HEK293 (cell line): ENCODE measurements around the gene LCE2A.

Experiments used
- CTCF ChIA-PET: fragments of 350-600 bp; formaldehyde crosslinking; extraction: SDS; loops from one replicate; lab custom pipeline; 2021; ENCODE audit warnings: antibody characterized with exemption; lab: Yijun Ruan, JAX
- POLR2A ChIA-PET: fragments of 300-600 bp; formaldehyde crosslinking; extraction: SDS; loops from one replicate; lab custom pipeline; 2020; ENCODE audit warnings: antibody characterized with exemption, inconsistent platforms; lab: Yijun Ruan, JAX
- H3K27ac ChIP-seq: fragments of 200-500 bp; sonication (Bioruptor generic); 2 replicates; pipeline ENCODE4 v1.5.1; 2014; ENCODE audit warnings: low read depth, low read length, control low read depth, inconsistent platforms; ENCODE audit errors: extremely low read depth
- H3K36me3 ChIP-seq, 2 experiments: fragments of 200-500 bp in 1 of 2; sonication (Bioruptor generic) in 1 of 2; 1 replicate in 1 of 2; 2 replicates in 1 of 2; pipeline ENCODE4 v1.5.1; 2014 to 2017; ENCODE audit warnings: inconsistent platforms in 2 of 2, low read length in 2 of 2; ENCODE audit not compliant: control insufficient read depth in 2 of 2, insufficient read depth in 1 of 2
- H3K4me1 ChIP-seq: fragments of 200-500 bp; sonication (Bioruptor generic); 2 replicates; pipeline ENCODE4 v1.5.1; 2014; ENCODE audit warnings: mild to moderate bottlenecking, low read length, inconsistent platforms; ENCODE audit not compliant: control insufficient read depth, insufficient read depth
- H3K4me3 ChIP-seq: 2 replicates; pipeline ENCODE4 v1.5.1; 2011; ENCODE audit warnings: low read depth, mild to moderate bottlenecking, control low read depth, low read length, moderate library complexity
- H3K9me3 ChIP-seq: fragments of 200-500 bp; sonication (Bioruptor generic); 2 replicates; pipeline ENCODE4 v1.5.1; 2014; ENCODE audit warnings: low read depth, low read length, inconsistent platforms; ENCODE audit not compliant: control insufficient read depth, insufficient read depth
- BCL6B ChIP-seq: fragments of 450-650 bp; formaldehyde crosslinking; IDR thresholded peaks from 2 replicates; pipeline ENCODE4 v1.5.1; 2017; ENCODE audit warnings: missing biosample characterization, missing genetic modification characterization
- KLF1 ChIP-seq: fragments of 450-650 bp; formaldehyde crosslinking; IDR thresholded peaks from 2 replicates; pipeline ENCODE4 v1.5.1; 2016; ENCODE audit warnings: missing biosample characterization, missing genetic modification characterization
- MYNN ChIP-seq: fragments of 450-650 bp; formaldehyde crosslinking; IDR thresholded peaks from 2 replicates; pipeline ENCODE4 v1.5.1; 2016; ENCODE audit warnings: missing biosample characterization, missing genetic modification characterization, borderline replicate concordance
- OSR2 ChIP-seq: fragments of 450-650 bp; formaldehyde crosslinking; IDR thresholded peaks from 2 replicates; pipeline ENCODE4 v1.5.1; 2016; ENCODE audit warnings: missing biosample characterization, missing genetic modification characterization
- REPIN1 ChIP-seq: fragments of 450-650 bp; formaldehyde crosslinking; IDR thresholded peaks from 2 replicates; pipeline ENCODE4 v1.5.1; 2017; ENCODE audit warnings: missing biosample characterization, missing genetic modification characterization, low read depth
- SCRT2 ChIP-seq: fragments of 450-650 bp; formaldehyde crosslinking; IDR thresholded peaks from 2 replicates; pipeline ENCODE4 v1.5.1; 2016; ENCODE audit warnings: missing biosample characterization, missing genetic modification characterization
- SP7 ChIP-seq: fragments of 450-650 bp; formaldehyde crosslinking; IDR thresholded peaks from 2 replicates; pipeline ENCODE4 v1.5.1; 2016; ENCODE audit warnings: missing biosample characterization, missing genetic modification characterization
- WT1 ChIP-seq: fragments of 450-650 bp; formaldehyde crosslinking; IDR thresholded peaks from 2 replicates; pipeline ENCODE4 v1.5.1; 2016; ENCODE audit warnings: missing biosample characterization, missing genetic modification characterization
- ZBTB10 ChIP-seq: fragments of 450-650 bp; formaldehyde crosslinking; IDR thresholded peaks from 2 replicates; pipeline ENCODE4 v1.5.1; 2016; ENCODE audit warnings: missing biosample characterization, missing genetic modification characterization
- ZNF561 ChIP-seq: fragments of 450-650 bp; IDR thresholded peaks from 2 replicates; pipeline ENCODE4 v1.5.1; 2018; ENCODE audit warnings: missing biosample characterization, missing genetic modification characterization, borderline replicate concordance
- ZNF670 ChIP-seq: fragments of 450-650 bp; formaldehyde crosslinking; IDR thresholded peaks from 2 replicates; pipeline ENCODE4 v1.5.1; 2016; ENCODE audit warnings: missing biosample characterization, missing genetic modification characterization, low read depth
- ZNF701 ChIP-seq: fragments of 450-650 bp; formaldehyde crosslinking; IDR thresholded peaks from 2 replicates; pipeline ENCODE4 v1.5.1; 2016; ENCODE audit warnings: missing biosample characterization, missing genetic modification characterization
- ZSCAN23 ChIP-seq: fragments of 450-650 bp; formaldehyde crosslinking; IDR thresholded peaks from 2 replicates; pipeline ENCODE4 v1.5.1; 2016; ENCODE audit warnings: missing biosample characterization, missing genetic modification characterization
- TF ChIP-seq, protein P1 (sequence below): fragments of 450-650 bp; formaldehyde crosslinking; IDR thresholded peaks from 2 replicates; pipeline ENCODE4 v1.5.1; 2016; ENCODE audit warnings: missing biosample characterization, missing genetic modification characterization
- TF ChIP-seq, protein P2 (sequence below): fragments of 450-650 bp; formaldehyde crosslinking; IDR thresholded peaks from 2 replicates; pipeline ENCODE4 v1.5.0; 2017; ENCODE audit warnings: missing biosample characterization, missing genetic modification characterization, borderline replicate concordance

Gene LCE2A

DNA sequence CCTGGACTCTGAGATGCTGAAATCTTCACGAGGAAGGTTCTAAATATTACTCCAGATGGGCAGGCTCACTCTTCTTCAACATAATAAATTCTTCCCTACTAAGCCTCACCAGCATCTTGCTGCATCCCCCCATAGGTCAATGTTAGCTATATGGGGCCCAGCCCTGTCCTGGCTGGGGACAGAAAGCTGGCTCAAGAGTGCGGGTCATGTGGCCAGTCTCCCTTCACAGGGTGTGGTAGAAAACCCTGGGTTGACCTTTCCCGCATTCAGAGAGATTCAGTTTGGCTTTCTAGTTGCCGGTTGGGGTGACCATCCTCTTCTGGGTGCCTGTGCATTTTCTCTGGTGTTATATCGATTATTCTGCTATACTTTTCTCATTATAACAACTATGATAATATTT is 39.9 kb downstream of the LCE2A start (continued):
- TF ChIP-seq, protein P1, sequence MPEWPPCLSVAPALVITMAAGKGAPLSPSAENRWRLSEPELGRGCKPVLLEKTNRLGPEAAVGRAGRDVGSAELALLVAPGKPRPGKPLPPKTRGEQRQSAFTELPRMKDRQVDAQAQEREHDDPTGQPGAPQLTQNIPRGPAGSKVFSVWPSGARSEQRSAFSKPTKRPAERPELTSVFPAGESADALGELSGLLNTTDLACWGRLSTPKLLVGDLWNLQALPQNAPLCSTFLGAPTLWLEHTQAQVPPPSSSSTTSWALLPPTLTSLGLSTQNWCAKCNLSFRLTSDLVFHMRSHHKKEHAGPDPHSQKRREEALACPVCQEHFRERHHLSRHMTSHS (tag by site-specific recombination), result no peak
- TF ChIP-seq REPIN1 (tag by site-specific recombination) (no peak), ZNF670 (tag by site-specific recombination) (no peak), WT1 (tag by site-specific recombination) (no peak), BCL6B (tag by site-specific recombination) (no peak), MYNN (tag by site-specific recombination) (no peak), ZSCAN23 (no peak), SP7 (tag by site-specific recombination) (no peak), ZNF701 (tag by site-specific recombination) (no peak)
- TF ChIP-seq, protein P2, sequence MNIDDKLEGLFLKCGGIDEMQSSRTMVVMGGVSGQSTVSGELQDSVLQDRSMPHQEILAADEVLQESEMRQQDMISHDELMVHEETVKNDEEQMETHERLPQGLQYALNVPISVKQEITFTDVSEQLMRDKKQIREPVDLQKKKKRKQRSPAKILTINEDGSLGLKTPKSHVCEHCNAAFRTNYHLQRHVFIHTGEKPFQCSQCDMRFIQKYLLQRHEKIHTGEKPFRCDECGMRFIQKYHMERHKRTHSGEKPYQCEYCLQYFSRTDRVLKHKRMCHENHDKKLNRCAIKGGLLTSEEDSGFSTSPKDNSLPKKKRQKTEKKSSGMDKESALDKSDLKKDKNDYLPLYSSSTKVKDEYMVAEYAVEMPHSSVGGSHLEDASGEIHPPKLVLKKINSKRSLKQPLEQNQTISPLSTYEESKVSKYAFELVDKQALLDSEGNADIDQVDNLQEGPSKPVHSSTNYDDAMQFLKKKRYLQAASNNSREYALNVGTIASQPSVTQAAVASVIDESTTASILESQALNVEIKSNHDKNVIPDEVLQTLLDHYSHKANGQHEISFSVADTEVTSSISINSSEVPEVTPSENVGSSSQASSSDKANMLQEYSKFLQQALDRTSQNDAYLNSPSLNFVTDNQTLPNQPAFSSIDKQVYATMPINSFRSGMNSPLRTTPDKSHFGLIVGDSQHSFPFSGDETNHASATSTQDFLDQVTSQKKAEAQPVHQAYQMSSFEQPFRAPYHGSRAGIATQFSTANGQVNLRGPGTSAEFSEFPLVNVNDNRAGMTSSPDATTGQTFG (tag by site-specific recombination), result no peak
- TF ChIP-seq, all 188 proteins: peak for 0

GRCh38 chr1:152739841-152740240 is 41.7 kb downstream of the LCE2A start:
- H3K27ac ChIP-seq, result no peak overlapping the region
- no peak overlapping the region for H3K4me3 ChIP-seq
- no peaks in the 10 kb centered on the region for H3K36me3 ChIP-seq
- H3K4me1 ChIP-seq, result no peaks in the 10 kb centered on the region
- H3K9me3 ChIP-seq, result no peaks in the 10 kb centered on the region
- TF ChIP-seq ZNF561 (tag by site-specific recombination), result no peak
- no peak for TF ChIP-seq ZBTB10 (tag by site-specific recombination)
- TF ChIP-seq KLF1 (tag by site-specific recombination), result no peak
- CTCF ChIA-PET, result interaction anchor here (0.7 kb wide), 2 partner anchors 85 to 91 kb away, joined by 3 to 4 read pairs; no protein-coding TSS in a partner anchor
- POLR2A ChIA-PET, result no interaction called here

GRCh38 chr1:152741656-152742055 is 43.5 kb downstream of the LCE2A start:
- Histone ChIP-seq H3K4me1 (no peaks in the 10 kb centered on the region), H3K4me3 (no peak overlapping the region), H3K36me3 (no peaks in the 10 kb centered on the region), H3K9me3 (no peaks in the 10 kb centered on the region), H3K27ac (no peak overlapping the region)
- ChIA-PET CTCF (interaction anchor here (0.7 to 0.8 kb wide), 3 partner anchors 13 to 88 kb away, joined by 3 to 4 read pairs (median 4); no protein-coding TSS in a partner anchor), POLR2A (no interaction called here)
- no peak for TF ChIP-seq OSR2 (tag by site-specific recombination)
- no peak for TF ChIP-seq SCRT2 (tag by site-specific recombination)
